HepG2 (cell line): ENCODE measurements around the gene MAB21L4. TPM values are rescaled to one million over a fixed set of nuclear protein-coding genes. Genes with fewer than 3 reads are reported as not detected.

ENCODE experiments used
- ATAC-seq: fragments of 200-7000 bp; cut with Tn5 transposase; 3 replicates; pipeline ENCODE4 v1.9.1; 2020; ENCODE audit warnings: mild to moderate bottlenecking, moderate library complexity
- Bru-seq: library from RNA; stranded (reverse); fragments of 400-500 nt; gene quantifications from one replicate; lab custom pipeline; 2021; lab: Mats Ljungman, UMichigan
- BruChase-seq, 2 experiments: library from RNA; stranded (reverse); fragments of 400-500 nt; gene quantifications; one replicate each; lab custom pipeline; 2021; lab: Mats Ljungman, UMichigan
- BruUV-seq: library from RNA; stranded (reverse); fragments of 400-500 nt; replicated peaks from 2 replicates; lab custom pipeline; 2021; lab: Mats Ljungman, UMichigan
- CTCF ChIA-PET: fragments of 300-600 bp; formaldehyde crosslinking; extraction: SDS; loops from one replicate; lab custom pipeline; 2021; ENCODE audit warnings: low total read pairs, inconsistent platforms, low intra/inter-chr PET ratio; lab: Yijun Ruan, JAX
- POLR2A ChIA-PET: fragments of 350-600 bp; sonication (Branson Sonifier 250); formaldehyde crosslinking; loops from one replicate; lab custom pipeline; 2020; ENCODE audit warnings: antibody characterized with exemption, inconsistent platforms; lab: Yijun Ruan, JAX
- DNase-seq: peaks from one replicate; pipeline ENCODE4 v3.0.0-alpha.2; 2015; ENCODE audit warnings: low spot score
- FAIRE-seq: peaks from 3 replicates; lab custom pipeline; 2011; peaks lifted over from hg19 to GRCh38; lab: Jason Lieb, UNC
- H2AFZ ChIP-seq: one replicate; pipeline ENCODE4 v1.6.1; 2011; ENCODE audit warnings: low read length, inconsistent platforms
- H3K27ac ChIP-seq: fragments of 300-600 bp; 3 replicates; pipeline ENCODE4 v1.8.0; 2011; ENCODE audit warnings: mixed run types, mild to moderate bottlenecking, mixed read lengths, low read length, inconsistent platforms; ENCODE audit not compliant: insufficient read depth; ENCODE audit errors: extremely low read length
- H3K27me3 ChIP-seq, 2 experiments: fragments of 200-600 bp in 1 of 2; 2 replicates in 1 of 2; 3 replicates in 1 of 2; pipeline versions ENCODE4 v1.6.0 to v1.8.0; 2011; ENCODE audit warnings: low read length in 2 of 2, mild to moderate bottlenecking in 2 of 2, moderate library complexity in 2 of 2, inconsistent platforms in 1 of 2; ENCODE audit not compliant: insufficient read depth in 2 of 2, control insufficient read depth in 1 of 2
- H3K36me3 ChIP-seq, 2 experiments: fragments of 200-600 bp in 1 of 2; replicated peaks in 1 of 2; 2 replicates in 1 of 2; 3 replicates in 1 of 2; pipeline versions ENCODE4 v1.5.1 to v1.8.0; 2011; ENCODE audit warnings: low read length in 2 of 2, inconsistent platforms in 1 of 2; ENCODE audit not compliant: insufficient read depth in 2 of 2, control insufficient read depth in 1 of 2
- H3K4me1 ChIP-seq: 2 replicates; pipeline ENCODE4 v1.5.1; 2012; ENCODE audit warnings: low read length, inconsistent platforms; ENCODE audit not compliant: insufficient read depth
- H3K4me2 ChIP-seq: 2 replicates; pipeline ENCODE4 v1.6.0; 2011; ENCODE audit warnings: low read depth, low read length, inconsistent platforms
- H3K4me3 ChIP-seq, 3 experiments: fragments of 200-600 bp in 1 of 3; sonication (generic), shearing (Covaris generic) in 1 of 3; replicated peaks in 1 of 3; 2 replicates each; pipeline ENCODE4 v1.5.1; 2011 to 2016; ENCODE audit warnings: low read length in 3 of 3, inconsistent platforms in 2 of 3, low read depth in 2 of 3, mild to moderate bottlenecking in 2 of 3, control low read depth in 1 of 3, mixed read lengths in 1 of 3; ENCODE audit not compliant: insufficient read depth in 1 of 3
- H3K79me2 ChIP-seq: one replicate; pipeline ENCODE4 v1.6.1; 2011; ENCODE audit warnings: low read length, inconsistent platforms; ENCODE audit not compliant: insufficient read depth
- H3K9ac ChIP-seq: 2 replicates; pipeline ENCODE4 v1.6.0; 2011; ENCODE audit warnings: mild to moderate bottlenecking, low read depth, low read length, inconsistent platforms; ENCODE audit not compliant: insufficient read depth
- H3K9me3 ChIP-seq: 2 replicates; pipeline ENCODE4 v1.5.1; 2012; ENCODE audit warnings: mild to moderate bottlenecking, low read length
- H4K20me1 ChIP-seq: 2 replicates; pipeline ENCODE4 v1.6.0; 2011; ENCODE audit warnings: inconsistent platforms, mild to moderate bottlenecking, low read length, moderate library complexity; ENCODE audit not compliant: insufficient read depth
- DMAP1 ChIP-seq: IDR thresholded peaks from 2 replicates; pipeline ENCODE4 v1.6.1; 2016
- EP300 ChIP-seq, 3 experiments: sonication (generic) in 1 of 3; formaldehyde crosslinking in 1 of 3; IDR thresholded peaks; 2 replicates each; pipeline versions ENCODE4 v1.5.1 to v1.6.1; 2011 to 2020; ENCODE audit warnings: low read depth in 2 of 3, low read length in 2 of 3, borderline replicate concordance in 1 of 3, improper control_type of control experiment in 1 of 3, mild to moderate bottlenecking in 1 of 3, missing genetic modification reagents in 1 of 3, moderate library complexity in 1 of 3
- FOSL2 ChIP-seq: sonication (generic); formaldehyde crosslinking; IDR thresholded peaks from 2 replicates; pipeline ENCODE4 v1.4.0; 2020; ENCODE audit warnings: missing genetic modification reagents
- KDM2A ChIP-seq: sonication (generic); formaldehyde crosslinking; IDR thresholded peaks from 2 replicates; pipeline ENCODE4 v1.4.0; 2020; ENCODE audit warnings: low read depth, missing genetic modification reagents, borderline replicate concordance
- LCORL ChIP-seq, 2 experiments: fragments of 450-650 bp in 1 of 2; sonication (generic) in 1 of 2; formaldehyde crosslinking in 1 of 2; IDR thresholded peaks; 2 replicates each; pipeline versions ENCODE4 v1.5.0 to v1.6.1; 2017 to 2020; ENCODE audit warnings: antibody characterized with exemption in 1 of 2, missing genetic modification reagents in 1 of 2
- SAP130 ChIP-seq: IDR thresholded peaks from 2 replicates; pipeline ENCODE4 v1.6.1; 2016; ENCODE audit warnings: low read depth
- SOX6 ChIP-seq, 2 experiments: fragments of 450-650 bp in 1 of 2; sonication (generic) in 1 of 2; formaldehyde crosslinking in 1 of 2; IDR thresholded peaks; 2 replicates each; pipeline versions ENCODE4 v1.4.0 to v1.6.1; 2017 to 2020; ENCODE audit warnings: antibody characterized with exemption in 1 of 2, mild to moderate bottlenecking in 1 of 2, missing genetic modification reagents in 1 of 2
- TEAD3 ChIP-seq: optimal IDR thresholded peaks from 2 replicates; pipeline ENCODE3; 2016; ENCODE audit warnings: borderline replicate concordance
- TRIM24 ChIP-seq: sonication (generic); formaldehyde crosslinking; IDR thresholded peaks from 2 replicates; pipeline ENCODE4 v1.8.0; 2022; ENCODE audit warnings: mild to moderate bottlenecking, missing genetic modification reagents
- ZBTB21 ChIP-seq: sonication (generic); formaldehyde crosslinking; IDR thresholded peaks from 2 replicates; pipeline ENCODE4 v1.4.0; 2020; ENCODE audit warnings: missing genetic modification reagents
- ZEB1 ChIP-seq: IDR thresholded peaks from 2 replicates; pipeline ENCODE4 v1.6.1; 2012; ENCODE audit warnings: mild to moderate bottlenecking, low read depth, inconsistent platforms; ENCODE audit not compliant: insufficient replicate concordance
- ZFX ChIP-seq: sonication (generic); formaldehyde crosslinking; IDR thresholded peaks from 2 replicates; pipeline ENCODE4 v1.4.0; 2020; ENCODE audit warnings: mild to moderate bottlenecking, low read depth, missing genetic modification reagents, moderate library complexity
- ZNF24 ChIP-seq: fragments of 450-650 bp; IDR thresholded peaks from 2 replicates; pipeline ENCODE4 v1.6.1; 2017; ENCODE audit warnings: antibody characterized with exemption, mild to moderate bottlenecking
- ZNF605 ChIP-seq: sonication (generic); formaldehyde crosslinking; IDR thresholded peaks from 2 replicates; pipeline ENCODE4 v1.8.0; 2022; ENCODE audit warnings: mild to moderate bottlenecking, missing genetic modification reagents
- ZNF782 ChIP-seq: sonication (generic); formaldehyde crosslinking; IDR thresholded peaks from 2 replicates; pipeline ENCODE4 v1.4.0; 2020; ENCODE audit warnings: missing genetic modification reagents, mild to moderate bottlenecking, borderline replicate concordance
- WGBS: methylation state at CpG from one replicate; pipeline ENCODE4 v1.1.6; 2017; ENCODE audit warnings: low lambda C conversion rate; 5-methylcytosine and 5-hydroxymethylcytosine counted together
- in situ Hi-C: cut with HindIII; loops from 2 replicates; pipeline ENCODE4 v1.10.0; 2017; ENCODE audit warnings: low pct_unique_long_range_greater_than_20kb; ENCODE audit not compliant: extremely low pct_ligation_motif_present
- intact Hi-C: fragments of 100-400 bp; cut with micrococcal nuclease; formaldehyde crosslinking; loops from one replicate; pipeline ENCODE4 v1.10.0; 2022; ENCODE audit not compliant: unreplicated experiment
- long read RNA-seq, 2 experiments: library from RNA in 1 of 2; library from polyadenylated mRNA in 1 of 2; stranded (forward) in 1 of 2; unstranded in 1 of 2; transcript quantifications; one replicate each; pipeline ENCODE4 v2.0.0, GENCODE V29; 2019 to 2022
- polyA minus RNA-seq, 3 experiments: library from RNA; depleted of rRNA, polyadenylated mRNA; stranded (reverse); fragments of >200 nt; gene quantifications; 2 replicates each; pipeline ENCODE4 v1.2.3, GENCODE V29; 2011; ENCODE audit warnings: low replicate concordance in 1 of 3
- polyA plus RNA-seq, 8 experiments: library from polyadenylated mRNA; depleted of rRNA in 3 of 8; stranded (reverse) in 7 of 8; unstranded in 1 of 8; fragments of >200 nt; fragmentation: Illumina TruSeq in 4 of 8; extraction: Trizol in 4 of 8; gene quantifications; 2 replicates each; pipeline versions ENCODE4 v1.2.1 to v1.2.3, GENCODE V29; 2011 to 2016; ENCODE audit warnings: low read depth in 4 of 8, missing spikeins in 1 of 8, mixed read lengths in 1 of 8; ENCODE audit not compliant: insufficient read depth in 1 of 8
- total RNA-seq, 5 experiments: library from RNA; depleted of rRNA; stranded (reverse); fragments of >200 nt; fragmentation: Illumina TruSeq; extraction: Trizol; gene quantifications; 2 replicates each; pipeline ENCODE4 v1.2.3, GENCODE V29; 2016; ENCODE audit warnings: low read depth in 1 of 5
- TF ChIP-seq, protein P1 (sequence below): sonication (generic); formaldehyde crosslinking; IDR thresholded peaks from 2 replicates; pipeline ENCODE4 v1.4.0; 2020; ENCODE audit warnings: missing genetic modification reagents

MAB21L4 gene
- total RNA-seq (2016; rRNA removed; fragmentation: Illumina TruSeq; extraction: Trizol) (13.5 and 14.0 TPM in 2 replicates), polyA plus RNA-seq (2011; rRNA removed) (3.0 and 3.6 TPM in 2 replicates), polyA minus RNA-seq (2011; rRNA and poly(A)+ RNA removed; ENCODE audit: low replicate concordance) (5.4 TPM in 1 of 2 replicates, not detected in the other), Bru-seq, nascent RNA (percentile 36 among the genes with signal in this experiment), BruChase-seq, experiment 1, labeled RNA remaining after a 6-hour chase (percentile 42 among the genes with signal in this experiment), BruChase-seq, experiment 2, labeled RNA remaining after a 2-hour chase (percentile 35 among the genes with signal in this experiment)
- 3.1 and 3.7 TPM in 2 replicates for total RNA-seq (2016; cell fraction: cytosol; rRNA removed; fragmentation: Illumina TruSeq; extraction: Trizol; ENCODE audit: low read depth)
- total RNA-seq (2016; cell fraction: insoluble cytoplasmic fraction; rRNA removed; fragmentation: Illumina TruSeq; extraction: Trizol), result 11.5 and 15.3 TPM in 2 replicates
- 10.1 and 12.0 TPM in 2 replicates for total RNA-seq (2016; cell fraction: membrane; rRNA removed; fragmentation: Illumina TruSeq; extraction: Trizol)
- total RNA-seq (2016; cell fraction: nucleus; rRNA removed; fragmentation: Illumina TruSeq; extraction: Trizol), result 8.9 and 10.1 TPM in 2 replicates
- polyA plus RNA-seq (2011; cell fraction: cytosol; rRNA removed), result 2.4 and 4.2 TPM in 2 replicates
- 8.9 and 9.1 TPM in 2 replicates for polyA plus RNA-seq (2011; cell fraction: nucleus; rRNA removed)
- 2.1 and 4.1 TPM in 2 replicates for polyA plus RNA-seq (2012)
- 3.4 TPM in 2 replicates for polyA plus RNA-seq (2016; cell fraction: cytosol; fragmentation: Illumina TruSeq; extraction: Trizol; ENCODE audit: low read depth)
- 11.8 and 13.7 TPM in 2 replicates for polyA plus RNA-seq (2016; cell fraction: insoluble cytoplasmic fraction; fragmentation: Illumina TruSeq; extraction: Trizol; ENCODE audit: low read depth)
- 8.3 and 8.8 TPM in 2 replicates for polyA plus RNA-seq (2016; cell fraction: membrane; fragmentation: Illumina TruSeq; extraction: Trizol; ENCODE audit: low read depth)
- 15.9 and 16.1 TPM in 2 replicates for polyA plus RNA-seq (2016; cell fraction: nucleus; fragmentation: Illumina TruSeq; extraction: Trizol; ENCODE audit: insufficient read depth, low read depth)
- polyA minus RNA-seq (2011; cell fraction: cytosol; rRNA and poly(A)+ RNA removed), result 1.8 and 2.0 TPM in 2 replicates
- 1.3 and 2.5 TPM in 2 replicates for polyA minus RNA-seq (2011; cell fraction: nucleus; rRNA and poly(A)+ RNA removed)
- long read RNA-seq, experiment 1, partial matches to known transcripts, result 2 of 4 reads
- long read RNA-seq, experiment 1, other reads (novel, unspliced or antisense), result 1 of 4 reads
- long read RNA-seq, experiment 2, partial matches to known transcripts, result 0 of 3 reads
- long read RNA-seq, experiment 2, other reads (novel, unspliced or antisense), result 2 of 3 reads

DNA sequence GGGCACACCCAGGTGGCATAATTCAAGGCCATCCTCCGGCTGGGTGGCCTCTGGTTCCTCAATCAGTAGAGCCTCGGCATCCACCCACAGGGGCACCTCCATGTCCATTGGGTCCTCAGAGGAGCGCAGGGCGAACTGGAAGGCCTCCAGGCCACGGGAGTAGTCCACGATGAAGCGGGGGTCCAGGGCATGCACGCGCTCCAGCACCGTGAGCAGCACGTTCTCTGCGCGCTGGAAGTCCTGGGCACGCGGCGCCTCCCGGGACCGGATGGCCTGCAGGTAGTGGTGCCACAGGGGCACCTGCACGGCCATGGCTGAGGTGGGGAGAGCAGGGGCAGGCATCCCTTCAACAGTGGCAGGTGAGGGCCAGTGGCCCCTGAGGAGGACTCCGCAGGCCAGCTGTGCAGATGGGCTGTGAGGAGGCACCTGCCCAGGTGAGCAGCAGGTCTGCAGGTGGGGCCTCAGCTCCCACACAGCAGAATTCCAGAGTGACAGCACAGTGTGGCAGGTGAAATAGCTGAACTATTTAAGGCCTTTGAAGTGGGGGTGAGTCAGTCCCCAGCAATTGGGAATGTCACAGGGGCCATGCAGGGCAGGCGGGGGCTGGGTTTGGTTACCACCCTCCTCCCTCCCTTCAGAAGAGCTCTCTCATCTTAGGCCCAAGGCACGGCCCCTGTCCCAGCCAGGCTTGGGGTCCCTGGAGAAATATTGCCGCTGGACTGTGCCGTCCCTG, at the start of gene MAB21L4:
MAB21L4 (minus strand) TSS at position 501 of the 733 bp plus-strand sequence; CDS start at position 342, 159 bp downstream.
- Histone ChIP-seq H3K4me2 (peak within 1 kb of the TSS; percentile 49), H3K9me3 (no peaks in the 10 kb centered on the region), H3K36me3 (no peaks in the 10 kb centered on the region), H3K27me3 (peaks cover 0 to 4% of the 10 kb centered on the region in 2 experiments; a peak in 1 of 5 replicates), H3K27ac (no peak within 1 kb of the TSS), H3K9ac (no peak within 1 kb of the TSS), H4K20me1 (no peaks in the 10 kb centered on the region), H3K4me3 (peak within 1 kb of the TSS in 1 of 3 experiments; percentile 59; a peak in 1 of 6 replicates), H3K79me2 (no peaks in the 10 kb centered on the region), H3K4me1 (peaks cover 74% of the 10 kb centered on the region), H2AFZ (no peak within 1 kb of the TSS)
- intact Hi-C loops (no loop called here), in situ Hi-C loops (no loop called here)
- DNase-seq (peak; percentile 45), FAIRE-seq (no peak), ATAC-seq (peak; percentile 1; the same call in 2 of the 3 replicates)
- CTCF ChIA-PET, result no interaction called here
- POLR2A ChIA-PET, result interaction anchor here (0.9 to 4.2 kb wide), 5 partner anchors 14 to 38 kb away, joined by 3 to 37 read pairs (median 17); no protein-coding TSS in a partner anchor
- 69% methylated on average over 11 of the region's 24 CpGs for WGBS
- BruUV-seq, result no TSS peak
- TF ChIP-seq, protein P1, sequence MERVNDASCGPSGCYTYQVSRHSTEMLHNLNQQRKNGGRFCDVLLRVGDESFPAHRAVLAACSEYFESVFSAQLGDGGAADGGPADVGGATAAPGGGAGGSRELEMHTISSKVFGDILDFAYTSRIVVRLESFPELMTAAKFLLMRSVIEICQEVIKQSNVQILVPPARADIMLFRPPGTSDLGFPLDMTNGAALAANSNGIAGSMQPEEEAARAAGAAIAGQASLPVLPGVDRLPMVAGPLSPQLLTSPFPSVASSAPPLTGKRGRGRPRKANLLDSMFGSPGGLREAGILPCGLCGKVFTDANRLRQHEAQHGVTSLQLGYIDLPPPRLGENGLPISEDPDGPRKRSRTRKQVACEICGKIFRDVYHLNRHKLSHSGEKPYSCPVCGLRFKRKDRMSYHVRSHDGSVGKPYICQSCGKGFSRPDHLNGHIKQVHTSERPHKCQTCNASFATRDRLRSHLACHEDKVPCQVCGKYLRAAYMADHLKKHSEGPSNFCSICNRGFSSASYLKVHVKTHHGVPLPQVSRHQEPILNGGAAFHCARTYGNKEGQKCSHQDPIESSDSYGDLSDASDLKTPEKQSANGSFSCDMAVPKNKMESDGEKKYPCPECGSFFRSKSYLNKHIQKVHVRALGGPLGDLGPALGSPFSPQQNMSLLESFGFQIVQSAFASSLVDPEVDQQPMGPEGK, result peak; percentile 68
- TF ChIP-seq ZEB1 (peak; percentile 98), FOSL2 (CRISPR knock-in tag) (peak; percentile 90), ZFX (CRISPR knock-in tag) (peak; percentile 38; the same call in 1 of the 2 replicates), ZNF24 (no peak), SAP130 (CRISPR knock-in tag) (0 out of 2 replicates have a peak, but pooled peaks have one; percentile 18), TRIM24 (CRISPR knock-in tag) (peak; percentile 27; the same call in 1 of the 2 replicates), ZNF605 (CRISPR knock-in tag) (0 out of 2 replicates have a peak, but pooled peaks have one; percentile 32), SOX6 (IDR thresholded peaks at IDR 0.05) (no peak), SOX6 (CRISPR knock-in tag; IDR thresholded peaks at IDR 0.05) (0 out of 2 replicates have a peak, but pooled peaks have one; percentile 8), TEAD3 (peak; percentile 81), KDM2A (CRISPR knock-in tag) (0 out of 2 replicates have a peak, but pooled peaks have one; percentile 18), EP300 (IDR thresholded peaks at IDR 0.05; ENCODE audit: low read depth in 2 of 2, low read length in 2 of 2) (peak in 1 of 2 experiments; percentile 58; a peak in 1 of 4 replicates), EP300 (CRISPR knock-in tag; IDR thresholded peaks at IDR 0.05; ENCODE audit: borderline replicate concordance) (peak; percentile 42; the same call in 1 of the 2 replicates), ZBTB21 (CRISPR knock-in tag) (no peak), DMAP1 (CRISPR knock-in tag) (0 out of 2 replicates have a peak, but pooled peaks have one; percentile 11), ZNF782 (CRISPR knock-in tag) (no peak), LCORL (IDR thresholded peaks at IDR 0.05) (no peak), LCORL (CRISPR knock-in tag; IDR thresholded peaks at IDR 0.05) (peak; percentile 90)
